HG03103 (cell line): ENCODE data around the gene CORO1C.

Experiments
- ATAC-seq: cut with Tn5 transposase; IDR thresholded peaks from one replicate; pipeline ENCODE4 v1.9.1; 2021; ENCODE audit warnings: low read depth; ENCODE audit not compliant: unreplicated experiment

The CORO1C gene

GRCh38 chr12:108727868-108728735, 3.2 kb downstream of the CORO1C start:
- ATAC-seq: no peak

GRCh38 chr12:108727161-108727560, 4.2 kb downstream of the CORO1C start:
- ATAC-seq: no peak

- ATAC-seq: no peak
Observed at GRCh38 chr12:108724890-108725151, 6.5 kb downstream of the CORO1C start.

- no peak for ATAC-seq
Observed at GRCh38 chr12:108724054-108724889, 7.0 kb downstream of the CORO1C start.

- no peak for ATAC-seq
Observed at GRCh38 chr12:108722992-108723766, 8.1 kb downstream of the CORO1C start.

- ATAC-seq: no peak
Observed at GRCh38 chr12:108722463-108722862, 8.9 kb downstream of the CORO1C start.

- ATAC-seq: no peak
Observed at GRCh38 chr12:108721824-108722223, 9.5 kb downstream of the CORO1C start.

GRCh38 chr12:108720757-108721514, 10.4 kb downstream of the CORO1C start:
- ATAC-seq: no peak

GRCh38 chr12:108717243-108717642, 14.1 kb downstream of the CORO1C start:
- no peak for ATAC-seq

- ATAC-seq: no peak
Observed at GRCh38 chr12:108714866-108715265, 16.5 kb downstream of the CORO1C start.

- no peak for ATAC-seq
Observed at GRCh38 chr12:108713471-108713870, 17.8 kb downstream of the CORO1C start.

GRCh38 chr12:108712925-108713203, 18.5 kb downstream of the CORO1C start:
- no peak for ATAC-seq

GRCh38 chr12:108712165-108712924, 19.0 kb downstream of the CORO1C start:
- no peak for ATAC-seq

GRCh38 chr12:108711489-108712164, 19.7 kb downstream of the CORO1C start:
- no peak for ATAC-seq

- no peak for ATAC-seq
Observed at GRCh38 chr12:108709697-108710096, 21.6 kb downstream of the CORO1C start.

GRCh38 chr12:108704527-108704926, 26.8 kb downstream of the CORO1C start:
- no peak for ATAC-seq

GRCh38 chr12:108702595-108703320, 28.6 kb downstream of the CORO1C start:
- no peak for ATAC-seq

GRCh38 chr12:108701779-108702441, 29.4 kb downstream of the CORO1C start:
- no peak for ATAC-seq
